Astrocyte (in vitro differentiated cells and primary cell): Measurements from ENCODE around the gene PTGES3L.

Source experiments
- CTCF ChIP-seq: IDR thresholded peaks from 2 replicates; pipeline ENCODE4 v1.5.1; 2011; ENCODE audit warnings: low read depth, mild to moderate bottlenecking, inconsistent platforms, low read length, moderate library complexity; ENCODE audit not compliant: insufficient read depth
- EZH2 ChIP-seq: IDR thresholded peaks from 2 replicates; pipeline ENCODE4 v1.6.1; 2012; ENCODE audit warnings: mild to moderate bottlenecking, low read length, inconsistent platforms; ENCODE audit not compliant: insufficient read depth

- TF ChIP-seq CTCF (no peak), EZH2 (no peak)
Measured at GRCh38 chr17:42922294-42922693, 57.6 kb downstream of the PTGES3L start.
